Neuronal stem cell (in vitro differentiated cells): ENCODE results near the gene EFR3B.

Experiments
- DNase-seq: peaks from one replicate; pipeline ENCODE4 v3.0.0-alpha.2; 2013; ENCODE audit warnings: low spot score
- H2AFZ ChIP-seq: one replicate; pipeline ENCODE4 v1.6.1; 2013; ENCODE audit warnings: mild to moderate bottlenecking, low read length, inconsistent platforms
- H2AK5ac ChIP-seq: 2 replicates; pipeline ENCODE4 v1.6.1; 2013; ENCODE audit warnings: low read depth, mild to moderate bottlenecking, inconsistent platforms, low read length, moderate library complexity, mixed read lengths
- H2BK120ac ChIP-seq: 2 replicates; pipeline ENCODE4 v1.6.1; 2013; ENCODE audit warnings: low read depth, mild to moderate bottlenecking, inconsistent platforms, low read length, moderate library complexity, mixed read lengths
- H2BK12ac ChIP-seq: one replicate; pipeline ENCODE4 v1.6.1; 2013; ENCODE audit warnings: low read length, inconsistent platforms
- H2BK15ac ChIP-seq: 2 replicates; pipeline ENCODE4 v1.6.1; 2013; ENCODE audit warnings: mild to moderate bottlenecking, low read length, inconsistent platforms, mixed read lengths
- H2BK5ac ChIP-seq: one replicate; pipeline ENCODE4 v1.6.1; 2013; ENCODE audit warnings: inconsistent platforms, mild to moderate bottlenecking, low read length, moderate library complexity
- H3K14ac ChIP-seq: one replicate; pipeline ENCODE4 v1.6.1; 2013; ENCODE audit warnings: low read length, inconsistent platforms
- H3K18ac ChIP-seq: 2 replicates; pipeline ENCODE4 v1.6.1; 2013; ENCODE audit warnings: low read length, inconsistent platforms
- H3K23ac ChIP-seq: 2 replicates; pipeline ENCODE4 v1.6.1; 2013; ENCODE audit warnings: low read depth, mild to moderate bottlenecking, mixed read lengths, low read length, inconsistent platforms; ENCODE audit not compliant: poor library complexity
- H3K27ac ChIP-seq: replicated peaks from 3 replicates; pipeline ENCODE4 v1.5.1; 2013; ENCODE audit warnings: low read length, inconsistent platforms
- H3K27me3 ChIP-seq, 3 experiments: 2 replicates each; pipeline ENCODE4 v1.6.1; 2013; ENCODE audit warnings: low read length in 3 of 3, mild to moderate bottlenecking in 2 of 3, inconsistent platforms in 1 of 3, low read depth in 1 of 3, mixed read lengths in 1 of 3, moderate library complexity in 1 of 3; ENCODE audit not compliant: control insufficient read depth in 3 of 3, insufficient read depth in 3 of 3
- H3K36me3 ChIP-seq, 2 donors: replicated peaks in 1 of 2; 2 replicates each; pipeline ENCODE4 v1.6.1; 2013; ENCODE audit warnings: low read length in 2 of 2; ENCODE audit not compliant: control insufficient read depth in 2 of 2, insufficient read depth in 2 of 2
- H3K4ac ChIP-seq: 2 replicates; pipeline ENCODE4 v1.6.1; 2013; ENCODE audit warnings: inconsistent platforms, mild to moderate bottlenecking, low read length, moderate library complexity
- H3K4me1 ChIP-seq, 2 donors: 1 replicate in 1 of 2; 2 replicates in 1 of 2; pipeline ENCODE4 v1.6.1; 2013; ENCODE audit warnings: low read length in 2 of 2, low read depth in 1 of 2; ENCODE audit not compliant: control insufficient read depth in 2 of 2, insufficient read depth in 1 of 2
- H3K4me2 ChIP-seq: one replicate; pipeline ENCODE4 v1.6.1; 2013; ENCODE audit warnings: mild to moderate bottlenecking, low read length, inconsistent platforms; ENCODE audit not compliant: insufficient read depth, poor library complexity, severe bottlenecking
- H3K4me3 ChIP-seq, 2 donors: 2 replicates each; pipeline ENCODE4 v1.5.1; 2013; ENCODE audit warnings: low read length in 2 of 2, mild to moderate bottlenecking in 2 of 2, inconsistent platforms in 1 of 2, moderate library complexity in 1 of 2
- H3K79me1 ChIP-seq: one replicate; pipeline ENCODE4 v1.6.1; 2013; ENCODE audit warnings: low read depth, mild to moderate bottlenecking, inconsistent platforms, low read length, moderate library complexity
- H3K9ac ChIP-seq: one replicate; pipeline ENCODE4 v1.6.1; 2013; ENCODE audit warnings: mild to moderate bottlenecking, low read depth, low read length, inconsistent platforms; ENCODE audit not compliant: poor library complexity
- H3K9me3 ChIP-seq, 2 donors: replicated peaks in 1 of 2; 2 replicates each; pipeline versions ENCODE3 to v1.6.1; 2013; ENCODE audit warnings: low read length in 2 of 2, mild to moderate bottlenecking in 2 of 2, inconsistent platforms in 1 of 2, low read depth in 1 of 2, mixed read lengths in 1 of 2, moderate library complexity in 1 of 2; ENCODE audit not compliant: control insufficient read depth in 2 of 2, insufficient read depth in 1 of 2
- H4K8ac ChIP-seq: one replicate; pipeline ENCODE4 v1.6.1; 2013; ENCODE audit warnings: low read depth, mild to moderate bottlenecking, inconsistent platforms, low read length, moderate library complexity
- H4K91ac ChIP-seq: one replicate; pipeline ENCODE4 v1.6.1; 2013; ENCODE audit warnings: low read length, low read depth, mild to moderate bottlenecking, inconsistent platforms; ENCODE audit not compliant: poor library complexity
- WGBS, 2 donors: extraction: QIAGEN DNeasy Blood & Tissue Kit; methylation state at CpG; one replicate each; pipeline ENCODE4 v1.1.7; 2013; ENCODE audit warnings: missing lambda C conversion rate in 2 of 2, mixed read lengths in 1 of 2; ENCODE audit not compliant: insufficient read length in 2 of 2, insufficient replicate concordance in 1 of 2; ENCODE audit errors: extremely low coverage in 2 of 2; 5-methylcytosine and 5-hydroxymethylcytosine counted together

EFR3B gene

GRCh38 chr2:25077789-25078169 is 35.9 kb downstream of the EFR3B start:
- H3K14ac ChIP-seq: no peak overlapping the region
- no peak overlapping the region for H2BK12ac ChIP-seq
- H2AK5ac ChIP-seq: no peak overlapping the region
- peaks cover 0 to 4% of the 10 kb centered on the region in 2 donors for H3K36me3 ChIP-seq
- WGBS, 2 donors: no CpG with 5 or more reads among the region's 2 CpGs
- H4K8ac ChIP-seq: no peak overlapping the region
- H3K27me3 ChIP-seq: no peaks in the 10 kb centered on the region
- no peak overlapping the region for H3K18ac ChIP-seq
- no peaks in the 10 kb centered on the region for H3K79me1 ChIP-seq
- H3K4me3 ChIP-seq: no peak overlapping the region
- no peak overlapping the region for H4K91ac ChIP-seq
- no peak overlapping the region for H2BK120ac ChIP-seq
- no peak overlapping the region for H2BK15ac ChIP-seq
- H3K9ac ChIP-seq: no peak overlapping the region
- DNase-seq: no peak
- H3K23ac ChIP-seq: no peak overlapping the region
- no peak overlapping the region for H3K4ac ChIP-seq
- no peak overlapping the region for H3K27ac ChIP-seq
- no peak overlapping the region for H2AFZ ChIP-seq
- H3K4me1 ChIP-seq: peaks cover 2 to 3% of the 10 kb centered on the region in 2 donors
- peaks cover 0 to 5% of the 10 kb centered on the region in 2 donors for H3K9me3 ChIP-seq
- H3K4me2 ChIP-seq: no peak overlapping the region
- H2BK5ac ChIP-seq: no peak overlapping the region

- no peak for DNase-seq
- Histone ChIP-seq H2BK12ac (no peak overlapping the region), H3K9ac (peak overlapping the region; percentile 27), H3K4me3 (no peak overlapping the region), H3K27me3 (no peaks in the 10 kb centered on the region), H3K4ac (no peak overlapping the region), H3K18ac (peak overlapping the region; percentile 54), H3K4me2 (no peak overlapping the region), H4K8ac (no peak overlapping the region), H3K4me1 (peaks cover 2 to 3% of the 10 kb centered on the region in 2 donors), H2AFZ (no peak overlapping the region), H2BK15ac (no peak overlapping the region), H2AK5ac (peak overlapping the region; percentile 14), H3K23ac (no peak overlapping the region), H2BK5ac (no peak overlapping the region), H3K27ac (no peak overlapping the region), H2BK120ac (no peak overlapping the region), H3K36me3 (peaks cover 0 to 4% of the 10 kb centered on the region in 2 donors), H3K9me3 (peaks cover 0 to 5% of the 10 kb centered on the region in 2 donors), H3K14ac (no peak overlapping the region), H3K79me1 (no peaks in the 10 kb centered on the region), H4K91ac (no peak overlapping the region)
- WGBS, 2 donors: 100% methylated on average over 1 of the region's 16 CpGs; no CpG with 5 or more reads in 1 of the 2 donors
These were observed 36.5 kb downstream of the EFR3B start for GRCh38 chr2:25078170-25079049.

- peak overlapping the region; percentile 54 for H3K18ac ChIP-seq
- no peak overlapping the region for H3K14ac ChIP-seq
- no peak overlapping the region for H4K8ac ChIP-seq
- H3K27ac ChIP-seq: no peak overlapping the region
- peaks cover 2 to 3% of the 10 kb centered on the region in 2 donors for H3K4me1 ChIP-seq
- H2BK15ac ChIP-seq: no peak overlapping the region
- no peak overlapping the region for H3K4me3 ChIP-seq
- peak overlapping the region; percentile 14 for H2AK5ac ChIP-seq
- no peak overlapping the region for H2BK12ac ChIP-seq
- no peak overlapping the region for H4K91ac ChIP-seq
- H2AFZ ChIP-seq: no peak overlapping the region
- peak overlapping the region; percentile 27 for H3K9ac ChIP-seq
- H3K79me1 ChIP-seq: no peaks in the 10 kb centered on the region
- no CpG with 5 or more reads among the region's 3 CpGs for WGBS, 2 donors
- H3K4me2 ChIP-seq: no peak overlapping the region
- H3K36me3 ChIP-seq: peaks cover 0 to 2% of the 10 kb centered on the region in 2 donors
- no peak overlapping the region for H3K23ac ChIP-seq
- H3K4ac ChIP-seq: no peak overlapping the region
- H2BK120ac ChIP-seq: no peak overlapping the region
- DNase-seq: no peak
- no peaks in the 10 kb centered on the region for H3K27me3 ChIP-seq
- H3K9me3 ChIP-seq: peaks cover 0 to 5% of the 10 kb centered on the region in 2 donors
- no peak overlapping the region for H2BK5ac ChIP-seq
These were observed 37.3 kb downstream of the EFR3B start for GRCh38 chr2:25079050-25079635.

- H3K23ac ChIP-seq: no peak overlapping the region
- H3K36me3 ChIP-seq: peaks cover 0 to 2% of the 10 kb centered on the region in 2 donors
- no CpG with 5 or more reads among the region's 9 CpGs for WGBS, 2 donors
- no peak overlapping the region for H3K4me2 ChIP-seq
- H3K79me1 ChIP-seq: no peaks in the 10 kb centered on the region
- no peak overlapping the region for H3K18ac ChIP-seq
- H3K9me3 ChIP-seq: no peaks in the 10 kb centered on the region
- H3K9ac ChIP-seq: no peak overlapping the region
- H2AFZ ChIP-seq: no peak overlapping the region
- no peak overlapping the region for H3K27ac ChIP-seq
- H4K91ac ChIP-seq: no peak overlapping the region
- no peak overlapping the region for H3K14ac ChIP-seq
- H2AK5ac ChIP-seq: no peak overlapping the region
- no peak overlapping the region for H4K8ac ChIP-seq
- no peak overlapping the region for H2BK15ac ChIP-seq
- H2BK5ac ChIP-seq: no peak overlapping the region
- H2BK12ac ChIP-seq: no peak overlapping the region
- DNase-seq: no peak
- no peak overlapping the region for H3K4ac ChIP-seq
- H3K4me3 ChIP-seq: no peak overlapping the region
- peaks cover 0 to 3% of the 10 kb centered on the region in 2 donors for H3K4me1 ChIP-seq
- H2BK120ac ChIP-seq: no peak overlapping the region
- no peaks in the 10 kb centered on the region for H3K27me3 ChIP-seq
These were observed 39.4 kb downstream of the EFR3B start for GRCh38 chr2:25081237-25081790.
